Neuronal stem cell (in vitro differentiated cells): ENCODE results near the gene PAPPA.

Experiments
- DNase-seq: peaks from one replicate; pipeline ENCODE4 v3.0.0-alpha.2; 2013; ENCODE audit warnings: low spot score
- H2AFZ ChIP-seq: one replicate; pipeline ENCODE4 v1.6.1; 2013; ENCODE audit warnings: mild to moderate bottlenecking, low read length, inconsistent platforms
- H2AK5ac ChIP-seq: 2 replicates; pipeline ENCODE4 v1.6.1; 2013; ENCODE audit warnings: low read depth, mild to moderate bottlenecking, inconsistent platforms, low read length, moderate library complexity, mixed read lengths
- H2BK120ac ChIP-seq: 2 replicates; pipeline ENCODE4 v1.6.1; 2013; ENCODE audit warnings: low read depth, mild to moderate bottlenecking, inconsistent platforms, low read length, moderate library complexity, mixed read lengths
- H2BK12ac ChIP-seq: one replicate; pipeline ENCODE4 v1.6.1; 2013; ENCODE audit warnings: low read length, inconsistent platforms
- H2BK15ac ChIP-seq: 2 replicates; pipeline ENCODE4 v1.6.1; 2013; ENCODE audit warnings: mild to moderate bottlenecking, low read length, inconsistent platforms, mixed read lengths
- H2BK5ac ChIP-seq: one replicate; pipeline ENCODE4 v1.6.1; 2013; ENCODE audit warnings: inconsistent platforms, mild to moderate bottlenecking, low read length, moderate library complexity
- H3K14ac ChIP-seq: one replicate; pipeline ENCODE4 v1.6.1; 2013; ENCODE audit warnings: low read length, inconsistent platforms
- H3K18ac ChIP-seq: 2 replicates; pipeline ENCODE4 v1.6.1; 2013; ENCODE audit warnings: low read length, inconsistent platforms
- H3K23ac ChIP-seq: 2 replicates; pipeline ENCODE4 v1.6.1; 2013; ENCODE audit warnings: low read depth, mild to moderate bottlenecking, mixed read lengths, low read length, inconsistent platforms; ENCODE audit not compliant: poor library complexity
- H3K27ac ChIP-seq: replicated peaks from 3 replicates; pipeline ENCODE4 v1.5.1; 2013; ENCODE audit warnings: low read length, inconsistent platforms
- H3K27me3 ChIP-seq, 3 experiments: 2 replicates each; pipeline ENCODE4 v1.6.1; 2013; ENCODE audit warnings: low read length in 3 of 3, mild to moderate bottlenecking in 2 of 3, inconsistent platforms in 1 of 3, low read depth in 1 of 3, mixed read lengths in 1 of 3, moderate library complexity in 1 of 3; ENCODE audit not compliant: control insufficient read depth in 3 of 3, insufficient read depth in 3 of 3
- H3K36me3 ChIP-seq, 2 donors: replicated peaks in 1 of 2; 2 replicates each; pipeline ENCODE4 v1.6.1; 2013; ENCODE audit warnings: low read length in 2 of 2; ENCODE audit not compliant: control insufficient read depth in 2 of 2, insufficient read depth in 2 of 2
- H3K4ac ChIP-seq: 2 replicates; pipeline ENCODE4 v1.6.1; 2013; ENCODE audit warnings: inconsistent platforms, mild to moderate bottlenecking, low read length, moderate library complexity
- H3K4me1 ChIP-seq, 2 donors: 1 replicate in 1 of 2; 2 replicates in 1 of 2; pipeline ENCODE4 v1.6.1; 2013; ENCODE audit warnings: low read length in 2 of 2, low read depth in 1 of 2; ENCODE audit not compliant: control insufficient read depth in 2 of 2, insufficient read depth in 1 of 2
- H3K4me2 ChIP-seq: one replicate; pipeline ENCODE4 v1.6.1; 2013; ENCODE audit warnings: mild to moderate bottlenecking, low read length, inconsistent platforms; ENCODE audit not compliant: insufficient read depth, poor library complexity, severe bottlenecking
- H3K4me3 ChIP-seq, 2 donors: 2 replicates each; pipeline ENCODE4 v1.5.1; 2013; ENCODE audit warnings: low read length in 2 of 2, mild to moderate bottlenecking in 2 of 2, inconsistent platforms in 1 of 2, moderate library complexity in 1 of 2
- H3K79me1 ChIP-seq: one replicate; pipeline ENCODE4 v1.6.1; 2013; ENCODE audit warnings: low read depth, mild to moderate bottlenecking, inconsistent platforms, low read length, moderate library complexity
- H3K9ac ChIP-seq: one replicate; pipeline ENCODE4 v1.6.1; 2013; ENCODE audit warnings: mild to moderate bottlenecking, low read depth, low read length, inconsistent platforms; ENCODE audit not compliant: poor library complexity
- H3K9me3 ChIP-seq, 2 donors: replicated peaks in 1 of 2; 2 replicates each; pipeline versions ENCODE3 to v1.6.1; 2013; ENCODE audit warnings: low read length in 2 of 2, mild to moderate bottlenecking in 2 of 2, inconsistent platforms in 1 of 2, low read depth in 1 of 2, mixed read lengths in 1 of 2, moderate library complexity in 1 of 2; ENCODE audit not compliant: control insufficient read depth in 2 of 2, insufficient read depth in 1 of 2
- H4K8ac ChIP-seq: one replicate; pipeline ENCODE4 v1.6.1; 2013; ENCODE audit warnings: low read depth, mild to moderate bottlenecking, inconsistent platforms, low read length, moderate library complexity
- H4K91ac ChIP-seq: one replicate; pipeline ENCODE4 v1.6.1; 2013; ENCODE audit warnings: low read length, low read depth, mild to moderate bottlenecking, inconsistent platforms; ENCODE audit not compliant: poor library complexity
- WGBS, 2 donors: extraction: QIAGEN DNeasy Blood & Tissue Kit; methylation state at CpG; one replicate each; pipeline ENCODE4 v1.1.7; 2013; ENCODE audit warnings: missing lambda C conversion rate in 2 of 2, mixed read lengths in 1 of 2; ENCODE audit not compliant: insufficient read length in 2 of 2, insufficient replicate concordance in 1 of 2; ENCODE audit errors: extremely low coverage in 2 of 2; 5-methylcytosine and 5-hydroxymethylcytosine counted together

Gene PAPPA

DNA sequence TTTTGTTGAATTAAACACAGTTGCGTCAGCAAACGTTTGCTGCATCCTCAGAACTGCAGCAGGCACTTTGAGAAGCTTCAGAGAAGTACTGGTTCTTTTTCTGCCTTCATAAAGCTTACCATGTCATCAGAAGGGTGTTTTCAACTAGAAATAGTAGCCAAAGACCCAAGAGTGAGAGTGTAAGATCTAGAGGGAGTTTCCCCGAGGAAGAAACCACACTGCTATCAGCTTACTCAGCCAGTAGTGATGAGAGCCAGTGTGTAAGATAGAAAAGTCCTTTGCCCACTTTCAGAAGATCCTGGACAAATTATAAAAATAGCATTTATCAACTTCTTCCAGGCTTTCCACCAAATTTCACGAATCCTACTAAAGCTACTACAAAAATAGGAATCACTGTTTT is 154.5 kb downstream of the PAPPA start:
- no peak overlapping the region for H2BK120ac ChIP-seq
- H3K4me3 ChIP-seq = no peak overlapping the region
- H3K27me3 ChIP-seq = no peaks in the 10 kb centered on the region
- no peak overlapping the region for H2AFZ ChIP-seq
- H3K23ac ChIP-seq = no peak overlapping the region
- no peak overlapping the region for H2BK12ac ChIP-seq
- no peaks in the 10 kb centered on the region for H3K9me3 ChIP-seq
- H4K91ac ChIP-seq = no peak overlapping the region
- H3K14ac ChIP-seq = no peak overlapping the region
- H3K4me1 ChIP-seq = peaks cover 5 to 13% of the 10 kb centered on the region in 2 donors
- H3K36me3 ChIP-seq = peaks cover 0 to 30% of the 10 kb centered on the region in 2 donors
- no peak overlapping the region for H4K8ac ChIP-seq
- H3K79me1 ChIP-seq = no peaks in the 10 kb centered on the region
- H3K4ac ChIP-seq = no peak overlapping the region
- WGBS, 2 donors = no CpG with 5 or more reads among the region's 4 CpGs
- no peak for DNase-seq
- no peak overlapping the region for H3K9ac ChIP-seq
- H2AK5ac ChIP-seq = no peak overlapping the region
- H3K4me2 ChIP-seq = no peak overlapping the region
- no peak overlapping the region for H3K18ac ChIP-seq
- no peak overlapping the region for H3K27ac ChIP-seq
- no peak overlapping the region for H2BK15ac ChIP-seq
- no peak overlapping the region for H2BK5ac ChIP-seq

DNA sequence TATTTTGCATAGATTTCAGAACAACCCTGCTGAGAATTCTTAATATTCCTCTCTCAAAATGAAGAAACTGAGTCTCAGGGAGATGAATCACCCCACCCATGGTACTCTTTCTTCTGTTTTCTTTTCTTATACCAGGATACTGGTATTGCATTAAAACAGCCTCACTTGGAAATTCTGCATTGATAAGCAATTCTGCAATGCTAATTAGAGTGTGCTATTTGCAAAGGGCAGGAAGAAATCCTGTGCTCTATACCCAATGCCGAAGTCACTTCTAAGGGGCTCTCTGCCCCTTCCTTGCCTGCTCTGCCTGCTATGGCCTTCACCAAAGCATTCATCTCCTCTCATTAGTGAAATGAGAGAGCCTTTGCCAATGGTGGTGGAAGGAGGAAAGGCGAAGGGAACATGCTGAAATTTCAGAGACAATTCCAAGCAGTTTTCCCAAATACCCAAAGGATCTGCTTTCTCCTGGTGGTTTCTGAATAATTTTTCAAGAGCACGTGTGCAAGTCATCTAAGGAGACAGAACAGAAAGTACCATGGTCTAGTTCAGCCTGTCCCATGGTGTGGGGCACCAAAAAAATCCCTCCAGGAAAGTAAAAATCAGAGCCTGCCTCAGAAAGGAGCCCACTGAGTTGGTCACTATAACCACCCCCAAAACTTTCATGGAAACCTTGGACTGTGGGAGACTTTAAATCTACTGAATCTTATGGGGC is 156.5 kb downstream of the PAPPA start:
- no peak overlapping the region for H3K4me3 ChIP-seq
- peaks cover 0 to 4% (median 0%) of the 10 kb centered on the region in 3 experiments for H3K27me3 ChIP-seq
- WGBS, 2 donors = no CpG with 5 or more reads among the region's 3 CpGs
- H3K9ac ChIP-seq = no peak overlapping the region
- H2BK12ac ChIP-seq = no peak overlapping the region
- H3K4ac ChIP-seq = no peak overlapping the region
- H3K4me1 ChIP-seq = peaks cover 1 to 2% of the 10 kb centered on the region in 2 donors
- H2BK120ac ChIP-seq = no peak overlapping the region
- no peak overlapping the region for H2AK5ac ChIP-seq
- no peak overlapping the region for H3K23ac ChIP-seq
- no peak overlapping the region for H4K8ac ChIP-seq
- H2BK15ac ChIP-seq = no peak overlapping the region
- no peak overlapping the region for H2BK5ac ChIP-seq
- no peak overlapping the region for H3K4me2 ChIP-seq
- no peak for DNase-seq
- H3K27ac ChIP-seq = no peak overlapping the region
- no peak overlapping the region for H2AFZ ChIP-seq
- H3K79me1 ChIP-seq = no peaks in the 10 kb centered on the region
- no peaks in the 10 kb centered on the region for H3K9me3 ChIP-seq
- H3K14ac ChIP-seq = no peak overlapping the region
- H3K18ac ChIP-seq = no peak overlapping the region
- H4K91ac ChIP-seq = no peak overlapping the region
- H3K36me3 ChIP-seq = peaks cover 0 to 16% of the 10 kb centered on the region in 2 donors

DNA sequence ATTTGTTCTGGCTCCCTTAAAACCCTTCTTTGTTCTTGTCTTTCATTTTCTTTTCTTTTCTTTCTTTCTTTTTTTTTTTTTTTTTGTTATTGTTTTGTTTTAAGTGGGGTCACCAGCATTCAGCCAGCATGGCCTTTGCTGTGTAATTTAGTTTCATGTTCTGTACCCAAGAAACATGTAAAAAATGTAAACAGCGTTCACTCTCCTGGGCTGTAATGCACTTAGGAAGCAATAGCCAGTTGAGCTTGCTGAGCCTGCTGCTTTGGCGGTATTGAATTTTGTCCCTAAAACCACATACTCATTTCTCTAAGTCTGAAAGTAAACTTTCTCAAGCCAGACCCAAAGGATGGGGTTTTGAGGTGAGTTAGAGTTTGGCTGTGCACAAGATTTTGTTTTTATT is 158.6 kb downstream of the PAPPA start:
- H4K8ac ChIP-seq = no peak overlapping the region
- H3K14ac ChIP-seq = no peak overlapping the region
- H3K4me3 ChIP-seq = no peak overlapping the region
- peaks cover 0 to 22% of the 10 kb centered on the region in 2 donors for H3K36me3 ChIP-seq
- H3K23ac ChIP-seq = no peak overlapping the region
- no peak overlapping the region for H2AK5ac ChIP-seq
- no peaks in the 10 kb centered on the region for H3K4me1 ChIP-seq
- no peak overlapping the region for H3K4ac ChIP-seq
- no peak overlapping the region for H2BK12ac ChIP-seq
- no peaks in the 10 kb centered on the region for H3K9me3 ChIP-seq
- H3K4me2 ChIP-seq = no peak overlapping the region
- peaks cover 0 to 20% (median 0%) of the 10 kb centered on the region in 3 experiments for H3K27me3 ChIP-seq
- no CpG with 5 or more reads among the region's 2 CpGs for WGBS, 2 donors
- H3K18ac ChIP-seq = no peak overlapping the region
- no peak overlapping the region for H2BK120ac ChIP-seq
- no peak overlapping the region for H3K9ac ChIP-seq
- no peaks in the 10 kb centered on the region for H3K79me1 ChIP-seq
- no peak overlapping the region for H2BK5ac ChIP-seq
- no peak overlapping the region for H3K27ac ChIP-seq
- no peak overlapping the region for H4K91ac ChIP-seq
- no peak overlapping the region for H2AFZ ChIP-seq
- H2BK15ac ChIP-seq = no peak overlapping the region
- no peak for DNase-seq

DNA sequence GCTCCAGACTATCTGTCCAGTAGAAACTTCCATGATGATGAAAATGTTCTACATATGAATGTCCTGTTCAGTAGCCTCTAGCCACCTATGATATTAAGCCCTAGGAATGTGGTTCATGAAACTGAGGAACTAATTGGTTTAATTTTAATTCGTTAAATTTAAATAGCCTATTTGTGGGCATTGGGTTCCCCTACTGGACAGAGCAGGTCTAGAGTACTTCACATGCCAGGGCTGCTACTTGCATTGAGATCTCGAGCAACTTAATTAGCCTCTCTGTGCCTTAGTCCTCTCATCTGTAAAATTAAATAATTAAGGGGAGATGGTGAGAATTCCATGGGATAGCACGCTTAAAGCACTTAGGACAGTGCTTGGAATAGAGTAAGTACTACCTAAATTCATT is 160.0 kb downstream of the PAPPA start:
- no peak for DNase-seq
- no peak overlapping the region for H3K4ac ChIP-seq
- no peak overlapping the region for H2AK5ac ChIP-seq
- no peak overlapping the region for H3K27ac ChIP-seq
- H3K27me3 ChIP-seq = peaks cover 0 to 32% (median 0%) of the 10 kb centered on the region in 3 experiments
- H3K18ac ChIP-seq = no peak overlapping the region
- H3K23ac ChIP-seq = no peak overlapping the region
- no peak overlapping the region for H2AFZ ChIP-seq
- no peak overlapping the region for H2BK5ac ChIP-seq
- no peak overlapping the region for H2BK12ac ChIP-seq
- no peaks in the 10 kb centered on the region for H3K79me1 ChIP-seq
- no peak overlapping the region for H4K8ac ChIP-seq
- H3K4me1 ChIP-seq = peaks cover under 1 to 2% of the 10 kb centered on the region in 2 donors
- peaks cover 0 to 22% of the 10 kb centered on the region in 2 donors for H3K36me3 ChIP-seq
- H3K9ac ChIP-seq = no peak overlapping the region
- H2BK120ac ChIP-seq = no peak overlapping the region
- WGBS, 2 donors = no CpG with 5 or more reads among the region's 3 CpGs
- no peak overlapping the region for H4K91ac ChIP-seq
- H3K4me3 ChIP-seq = no peak overlapping the region
- H3K9me3 ChIP-seq = no peaks in the 10 kb centered on the region
- no peak overlapping the region for H2BK15ac ChIP-seq
- H3K14ac ChIP-seq = no peak overlapping the region
- no peak overlapping the region for H3K4me2 ChIP-seq
